Chondrocyte (in vitro differentiated cells): Measurements from ENCODE around the gene FOXE1. TPM values are rescaled to one million over a fixed set of nuclear protein-coding genes. Genes with fewer than 3 reads are reported as not detected.

Experiments used
- DNase-seq: peaks from one replicate; pipeline ENCODE4 v3.0.0; 2021; ENCODE audit warnings: mixed read lengths, low spot score
- H3K27ac Mint-ChIP-seq: one replicate; pipeline ENCODE4 v1.8.0; 2021; ENCODE audit warnings: mild to moderate bottlenecking, moderate library complexity, mixed read lengths; ENCODE audit not compliant: unreplicated experiment
- H3K27me3 Mint-ChIP-seq: 2 replicates; pipeline ENCODE4 v1.8.0; 2021; ENCODE audit warnings: low read depth, mixed read lengths
- H3K36me3 Mint-ChIP-seq: 2 replicates; pipeline ENCODE4 v1.8.0; 2021; ENCODE audit warnings: low read depth, mixed read lengths
- H3K4me1 Mint-ChIP-seq: 2 replicates; pipeline ENCODE4 v1.8.0; 2021; ENCODE audit warnings: low read depth, mild to moderate bottlenecking, mixed read lengths
- H3K4me3 Mint-ChIP-seq: one replicate; pipeline ENCODE4 v1.8.0; 2021; ENCODE audit warnings: mild to moderate bottlenecking, moderate library complexity, mixed read lengths; ENCODE audit not compliant: unreplicated experiment
- H3K9me3 Mint-ChIP-seq: 2 replicates; pipeline ENCODE4 v1.8.0; 2021; ENCODE audit warnings: low read depth, mixed read lengths
- CTCF ChIP-seq: fragments of 200-600 bp; sonication (generic); IDR thresholded peaks from 2 replicates; pipeline ENCODE4 v1.5.0; 2021; ENCODE audit warnings: antibody characterized with exemption, mild to moderate bottlenecking, moderate library complexity
- total RNA-seq: library from RNA; stranded (reverse); gene quantifications from 3 replicates; pipeline ENCODE4 v1.2.1, GENCODE V29; 2021

FOXE1 gene
- total RNA-seq, 1 donor from 2014 or later: not detected

GRCh38 chr9:97874624-97875023 is 21.6 kb downstream of the FOXE1 start:
- Mint-ChIP-seq H3K4me1 (peaks cover 15% of the 10 kb centered on the region), H3K27ac (no peak overlapping the region), H3K4me3 (no peak overlapping the region), H3K9me3 (no peaks in the 10 kb centered on the region), H3K36me3 (no peaks in the 10 kb centered on the region), H3K27me3 (peaks cover 20% of the 10 kb centered on the region)
- no peak for DNase-seq
- TF ChIP-seq CTCF: no peak

GRCh38 chr9:97875111-97875510 is 22.1 kb downstream of the FOXE1 start:
- no peak for DNase-seq
- no peaks in the 10 kb centered on the region for H3K36me3 Mint-ChIP-seq
- peaks cover 15% of the 10 kb centered on the region for H3K27me3 Mint-ChIP-seq
- no peak for TF ChIP-seq CTCF
- no peak overlapping the region for H3K27ac Mint-ChIP-seq
- no peak overlapping the region for H3K4me3 Mint-ChIP-seq
- H3K9me3 Mint-ChIP-seq: no peaks in the 10 kb centered on the region
- peaks cover 15% of the 10 kb centered on the region for H3K4me1 Mint-ChIP-seq

GRCh38 chr9:97876061-97876460 is 23.0 kb downstream of the FOXE1 start:
- Mint-ChIP-seq H3K27ac (no peak overlapping the region), H3K27me3 (peaks cover 9% of the 10 kb centered on the region), H3K4me1 (peaks cover 15% of the 10 kb centered on the region), H3K4me3 (no peak overlapping the region), H3K9me3 (no peaks in the 10 kb centered on the region), H3K36me3 (no peaks in the 10 kb centered on the region)
- no peak for TF ChIP-seq CTCF
- DNase-seq: no peak

GRCh38 chr9:97880336-97880735 is 27.3 kb downstream of the FOXE1 start:
- Mint-ChIP-seq H3K4me3 (no peak overlapping the region), H3K27ac (no peak overlapping the region), H3K9me3 (peaks cover 7% of the 10 kb centered on the region), H3K27me3 (peaks cover 16% of the 10 kb centered on the region), H3K4me1 (peaks cover 15% of the 10 kb centered on the region), H3K36me3 (no peaks in the 10 kb centered on the region)
- DNase-seq: no peak
- TF ChIP-seq CTCF: no peak

GRCh38 chr9:97889941-97890887 is 37.2 kb downstream of the FOXE1 start:
- TF ChIP-seq CTCF: peak; percentile 67
- Mint-ChIP-seq H3K4me3 (no peak overlapping the region), H3K36me3 (peaks cover 11% of the 10 kb centered on the region), H3K27me3 (peaks cover 13% of the 10 kb centered on the region), H3K4me1 (no peaks in the 10 kb centered on the region), H3K27ac (no peak overlapping the region), H3K9me3 (peaks cover 22% of the 10 kb centered on the region)
- no peak for DNase-seq
